HTERT RPE-1 (cell line): ENCODE measurements around the gene CYP46A1.

Source experiments
- in situ Hi-C: fragments of 300-500 bp; cut with MboI; formaldehyde crosslinking; loops from 4 replicates; pipeline ENCODE4 v1.14.3; 2020; ENCODE audit warnings: low sequenced_read_pairs

Gene CYP46A1

GRCh38 chr14:99707420-99707819 is 23.3 kb downstream of the CYP46A1 start:
- in situ Hi-C loops = no loop called here

- in situ Hi-C loops = no loop called here
Observed at GRCh38 chr14:99707921-99708320, 23.8 kb downstream of the CYP46A1 start.

- in situ Hi-C loops = no loop called here
Observed at GRCh38 chr14:99708449-99708848, 24.4 kb downstream of the CYP46A1 start.

GRCh38 chr14:99713972-99714371 is 29.9 kb downstream of the CYP46A1 start:
- in situ Hi-C loops = no loop called here

GRCh38 chr14:99715266-99716000 is 31.3 kb downstream of the CYP46A1 start:
- in situ Hi-C loops = no loop called here

GRCh38 chr14:99716091-99716849 is 32.2 kb downstream of the CYP46A1 start:
- in situ Hi-C loops = no loop called here

GRCh38 chr14:99716850-99717681 is 33.0 kb downstream of the CYP46A1 start:
- in situ Hi-C loops = no loop called here

GRCh38 chr14:99717682-99718013 is 33.5 kb downstream of the CYP46A1 start:
- in situ Hi-C loops = no loop called here

GRCh38 chr14:99718031-99718810 is 34.1 kb downstream of the CYP46A1 start:
- in situ Hi-C loops = no loop called here

- in situ Hi-C loops = no loop called here
Observed at GRCh38 chr14:99718811-99719192, 34.7 kb downstream of the CYP46A1 start.

GRCh38 chr14:99720941-99721791 is 37.1 kb downstream of the CYP46A1 start:
- in situ Hi-C loops = no loop called here

- in situ Hi-C loops = no loop called here
Observed at GRCh38 chr14:99721792-99722516, 37.9 kb downstream of the CYP46A1 start.

GRCh38 chr14:99722741-99723140 is 38.6 kb downstream of the CYP46A1 start:
- in situ Hi-C loops = no loop called here

- in situ Hi-C loops = no loop called here
Observed at GRCh38 chr14:99724196-99724891, 40.2 kb downstream of the CYP46A1 start.

- in situ Hi-C loops = no loop called here
Observed at GRCh38 chr14:99724939-99725773, 41.1 kb downstream of the CYP46A1 start.

- in situ Hi-C loops = no loop called here
Observed at GRCh38 chr14:99725774-99726537, 41.9 kb downstream of the CYP46A1 start.

- in situ Hi-C loops = no loop called here
Observed at GRCh38 chr14:99726538-99727095, 42.5 kb downstream of the CYP46A1 start.
